CD4-positive, alpha-beta T cell (primary cell): ENCODE measurements around the gene CBFA2T3. TPM values are rescaled to one million over a fixed set of nuclear protein-coding genes. Genes with fewer than 3 reads are reported as not detected.

Experiments used
- ATAC-seq: fragments of 200-7000 bp; cut with Tn5 transposase; one replicate; pipeline ENCODE4 v1.10.0; 2022; ENCODE audit warnings: mild to moderate bottlenecking; ENCODE audit not compliant: poor library complexity
- CTCF ChIA-PET: fragments of 350-600 bp; sonication (Branson Sonifier 250); formaldehyde crosslinking; loops from one replicate; lab custom pipeline; 2021; ENCODE audit warnings: antibody characterized with exemption, inconsistent platforms; lab: Charles Lee
- POLR2A ChIA-PET: fragments of 350-600 bp; sonication (Branson Sonifier 250); formaldehyde crosslinking; loops from one replicate; lab custom pipeline; 2021; ENCODE audit warnings: antibody characterized with exemption, inconsistent platforms; lab: Charles Lee
- DNase-seq, 14 experiments: peaks; one replicate each; pipeline ENCODE4 v3.0.0-alpha.2; 2013 to 2020; ENCODE audit warnings: mixed read lengths in 2 of 14
- H3K27ac ChIP-seq, 2 donors: one replicate each; pipeline versions ENCODE4 v1.5.1 to v1.7.0; 2013; ENCODE audit warnings: low read length in 2 of 2, low read depth in 1 of 2, mild to moderate bottlenecking in 1 of 2
- H3K27me3 ChIP-seq, 2 experiments: 1 replicate in 1 of 2; 2 replicates in 1 of 2; pipeline versions ENCODE4 v1.6.1 to v1.7.0; 2013; ENCODE audit warnings: low read length in 2 of 2, control low read depth in 1 of 2, mild to moderate bottlenecking in 1 of 2, moderate library complexity in 1 of 2; ENCODE audit not compliant: insufficient read depth in 2 of 2, control insufficient read depth in 1 of 2
- H3K36me3 ChIP-seq: one replicate; pipeline ENCODE4 v1.6.1; 2013; ENCODE audit warnings: low read length, control low read depth; ENCODE audit not compliant: insufficient read depth
- H3K4me1 ChIP-seq: one replicate; pipeline ENCODE4 v1.6.1; 2013; ENCODE audit warnings: low read length, control low read depth; ENCODE audit not compliant: insufficient read depth
- H3K4me3 ChIP-seq: one replicate; pipeline ENCODE4 v1.5.1; 2013; ENCODE audit warnings: mild to moderate bottlenecking, low read length, moderate library complexity
- H3K9me3 ChIP-seq, 2 experiments: 1 replicate in 1 of 2; 2 replicates in 1 of 2; pipeline versions ENCODE4 v1.6.1 to v1.7.0; 2013; ENCODE audit warnings: low read length in 2 of 2, mild to moderate bottlenecking in 2 of 2, control low read depth in 1 of 2, moderate library complexity in 1 of 2; ENCODE audit not compliant: control insufficient read depth in 1 of 2, insufficient read depth in 1 of 2
- H3K27ac Mint-ChIP-seq: one replicate; pipeline ENCODE4 v1.8.0; 2020; ENCODE audit warnings: mixed read lengths
- H3K27me3 Mint-ChIP-seq: one replicate; pipeline ENCODE4 v1.8.0; 2021; ENCODE audit warnings: mixed read lengths
- H3K36me3 Mint-ChIP-seq: one replicate; pipeline ENCODE4 v1.8.0; 2021; ENCODE audit warnings: low read depth, mixed read lengths
- H3K4me1 Mint-ChIP-seq: one replicate; pipeline ENCODE4 v1.8.0; 2021; ENCODE audit warnings: low read depth, mixed read lengths
- H3K4me3 Mint-ChIP-seq: one replicate; pipeline ENCODE4 v1.8.0; 2020; ENCODE audit warnings: mild to moderate bottlenecking, mixed read lengths
- H3K9me3 Mint-ChIP-seq: one replicate; pipeline ENCODE4 v1.8.0; 2020; ENCODE audit warnings: mixed read lengths
- intact Hi-C, 2 experiments: fragments of 100-400 bp; cut with DNase I in 1 of 2; cut with micrococcal nuclease in 1 of 2; formaldehyde crosslinking; loops; one replicate each; pipeline versions ENCODE4 v1.15.1 to v1.9.0; 2023 to 2025; cut with DNase I, micrococcal nuclease
- total RNA-seq, 174 experiments: library from RNA in 2 of 174; stranded (reverse) in 2 of 174; gene quantifications; one replicate each; pipeline ENCODE4 v1.2.3 and lab custom pipeline; 2021 to 2026
- TF ChIP-seq, protein P1 (sequence below): fragments of 200-600 bp; IDR thresholded peaks from one replicate; pipeline ENCODE4 v1.8.0; 2022; ENCODE audit warnings: antibody characterized with exemption, mild to moderate bottlenecking

CBFA2T3 gene
- total RNA-seq, 2 experiments from 2014 or later: 0.80 to 1.6 TPM

GRCh38 chr16:88835383-88835782 lies 141.6 kb downstream of the CBFA2T3 start:
- no peaks in the 10 kb centered on the region for H3K9me3 ChIP-seq
- no peak for ATAC-seq
- H3K4me1 ChIP-seq: no peaks in the 10 kb centered on the region
- H3K27me3 Mint-ChIP-seq: no peaks in the 10 kb centered on the region
- no peak for DNase-seq
- H3K27ac ChIP-seq: no peak overlapping the region
- intact Hi-C loops: no loop called here
- CTCF ChIA-PET: no interaction called here
- peaks cover 4% of the 10 kb centered on the region for H3K36me3 Mint-ChIP-seq
- no peak overlapping the region for H3K4me3 Mint-ChIP-seq
- H3K27me3 ChIP-seq: no peaks in the 10 kb centered on the region
- H3K4me3 ChIP-seq: no peak overlapping the region
- H3K9me3 Mint-ChIP-seq: no peaks in the 10 kb centered on the region
- H3K4me1 Mint-ChIP-seq: no peaks in the 10 kb centered on the region
- peaks cover 16% of the 10 kb centered on the region for H3K36me3 ChIP-seq
- POLR2A ChIA-PET: no interaction called here
- TF ChIP-seq, protein P1, sequence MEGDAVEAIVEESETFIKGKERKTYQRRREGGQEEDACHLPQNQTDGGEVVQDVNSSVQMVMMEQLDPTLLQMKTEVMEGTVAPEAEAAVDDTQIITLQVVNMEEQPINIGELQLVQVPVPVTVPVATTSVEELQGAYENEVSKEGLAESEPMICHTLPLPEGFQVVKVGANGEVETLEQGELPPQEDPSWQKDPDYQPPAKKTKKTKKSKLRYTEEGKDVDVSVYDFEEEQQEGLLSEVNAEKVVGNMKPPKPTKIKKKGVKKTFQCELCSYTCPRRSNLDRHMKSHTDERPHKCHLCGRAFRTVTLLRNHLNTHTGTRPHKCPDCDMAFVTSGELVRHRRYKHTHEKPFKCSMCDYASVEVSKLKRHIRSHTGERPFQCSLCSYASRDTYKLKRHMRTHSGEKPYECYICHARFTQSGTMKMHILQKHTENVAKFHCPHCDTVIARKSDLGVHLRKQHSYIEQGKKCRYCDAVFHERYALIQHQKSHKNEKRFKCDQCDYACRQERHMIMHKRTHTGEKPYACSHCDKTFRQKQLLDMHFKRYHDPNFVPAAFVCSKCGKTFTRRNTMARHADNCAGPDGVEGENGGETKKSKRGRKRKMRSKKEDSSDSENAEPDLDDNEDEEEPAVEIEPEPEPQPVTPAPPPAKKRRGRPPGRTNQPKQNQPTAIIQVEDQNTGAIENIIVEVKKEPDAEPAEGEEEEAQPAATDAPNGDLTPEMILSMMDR: no peak
- H3K27ac Mint-ChIP-seq: no peak overlapping the region

DNA sequence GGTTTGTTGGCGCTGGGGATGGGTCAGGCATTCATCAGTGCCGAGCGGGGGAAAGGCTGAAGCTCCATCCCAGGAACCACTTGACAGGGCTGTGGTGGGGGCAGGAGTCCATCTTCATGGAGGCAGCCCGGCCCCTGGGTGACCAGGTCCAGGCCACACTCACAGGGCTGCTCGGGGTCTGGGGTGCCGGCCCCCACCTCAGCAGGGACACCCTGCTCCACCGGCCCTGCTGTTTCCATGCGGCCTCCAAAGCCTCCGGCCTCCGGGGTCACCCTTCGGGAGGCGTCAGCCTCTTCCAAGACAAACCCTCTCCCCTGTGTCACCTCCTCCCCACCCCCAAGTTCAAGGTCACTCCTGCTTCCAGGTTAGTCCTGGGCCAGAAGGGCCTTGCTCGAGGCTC lies 142.3 kb downstream of the CBFA2T3 start:
- no peak overlapping the region for H3K4me3 Mint-ChIP-seq
- intact Hi-C loops: no loop called here
- POLR2A ChIA-PET: no interaction called here

DNA sequence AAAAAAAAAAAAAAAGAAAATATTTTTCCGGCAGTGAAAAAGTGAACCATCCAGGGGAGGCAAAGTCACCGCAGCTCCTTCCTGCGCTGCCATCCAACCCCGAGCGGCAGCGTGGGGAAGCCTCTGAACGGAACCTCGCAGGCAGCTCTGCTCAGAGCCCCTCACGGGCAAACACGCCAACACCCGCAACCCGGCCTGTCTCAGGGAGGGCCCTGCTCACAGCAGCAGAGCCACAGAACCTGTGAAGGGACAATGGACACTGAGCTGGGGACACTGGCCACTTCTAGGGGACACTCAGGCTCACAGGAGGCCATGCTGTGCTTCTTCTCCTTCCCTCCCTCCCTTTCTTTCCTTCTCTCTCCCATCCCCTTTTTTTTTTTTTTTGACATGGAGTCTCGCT lies 143.9 kb downstream of the CBFA2T3 start:
- Histone ChIP-seq H3K27ac (no peak overlapping the region), H3K4me3 (no peak overlapping the region), H3K9me3 (no peaks in the 10 kb centered on the region), H3K36me3 (peaks cover 7% of the 10 kb centered on the region), H3K4me1 (no peaks in the 10 kb centered on the region), H3K27me3 (no peaks in the 10 kb centered on the region)
- Mint-ChIP-seq H3K36me3 (no peaks in the 10 kb centered on the region), H3K27ac (no peak overlapping the region), H3K4me1 (no peaks in the 10 kb centered on the region), H3K4me3 (no peak overlapping the region), H3K9me3 (no peaks in the 10 kb centered on the region), H3K27me3 (no peaks in the 10 kb centered on the region)
- ATAC-seq (no peak), DNase-seq (no peak)
- intact Hi-C loops: no loop called here
- CTCF ChIA-PET: interaction anchor here (0.7 kb wide), 1 partner anchor 276 kb away, joined by 3 read pairs; no protein-coding TSS in a partner anchor
- TF ChIP-seq, protein P1: no peak
- POLR2A ChIA-PET: no interaction called here

More for the DNA sequence above, 142.3 kb downstream of the CBFA2T3 start:
- CTCF ChIA-PET: no interaction called here
- TF ChIP-seq, protein P1: no peak
- no peaks in the 10 kb centered on the region for H3K4me1 Mint-ChIP-seq
- H3K4me1 ChIP-seq: no peaks in the 10 kb centered on the region
- no peaks in the 10 kb centered on the region for H3K9me3 ChIP-seq
- no peak for DNase-seq
- no peaks in the 10 kb centered on the region for H3K9me3 Mint-ChIP-seq
- H3K27me3 Mint-ChIP-seq: no peaks in the 10 kb centered on the region
- peaks cover 9% of the 10 kb centered on the region for H3K36me3 ChIP-seq
- no peak overlapping the region for H3K27ac ChIP-seq
- H3K27me3 ChIP-seq: no peaks in the 10 kb centered on the region
- no peak overlapping the region for H3K4me3 ChIP-seq
- no peaks in the 10 kb centered on the region for H3K36me3 Mint-ChIP-seq
- no peak overlapping the region for H3K27ac Mint-ChIP-seq
- ATAC-seq: no peak
